T-helper 22 cell (primary cell): ENCODE data around the gene MAB21L3.

ENCODE experiments used
- DNase-seq: peaks from one replicate; pipeline ENCODE4 v3.0.0-alpha.2; 2020; ENCODE audit warnings: low read depth

Gene MAB21L3

DNA sequence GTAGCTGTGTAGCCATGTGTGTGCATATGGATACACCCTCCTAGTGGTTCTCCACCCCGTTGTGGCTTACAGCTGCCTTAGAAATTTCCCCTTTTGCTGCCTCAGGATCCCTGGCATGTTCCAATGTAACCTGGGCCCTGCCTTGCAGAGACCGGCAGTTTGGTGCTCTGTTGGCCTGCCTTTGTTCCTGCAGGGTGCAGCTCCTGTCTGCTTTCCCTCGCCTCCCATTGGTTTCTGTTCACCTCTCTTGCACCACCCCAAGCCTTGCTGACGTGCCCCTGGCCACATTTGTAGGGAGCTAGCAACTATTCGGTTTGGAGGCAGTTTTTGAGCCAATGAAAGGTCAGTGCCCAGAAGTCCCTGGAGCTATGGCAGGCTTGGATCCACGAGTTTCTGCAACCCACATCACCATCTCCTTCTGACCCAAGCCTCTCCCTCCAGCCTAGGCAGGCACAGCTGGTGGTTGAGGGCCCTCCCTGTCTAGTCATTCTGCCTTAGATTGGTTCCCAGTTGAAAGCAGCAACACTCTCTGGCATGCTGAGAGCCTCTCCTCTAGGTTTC lies 54.9 kb downstream of the MAB21L3 start:
- no peak for DNase-seq

DNA sequence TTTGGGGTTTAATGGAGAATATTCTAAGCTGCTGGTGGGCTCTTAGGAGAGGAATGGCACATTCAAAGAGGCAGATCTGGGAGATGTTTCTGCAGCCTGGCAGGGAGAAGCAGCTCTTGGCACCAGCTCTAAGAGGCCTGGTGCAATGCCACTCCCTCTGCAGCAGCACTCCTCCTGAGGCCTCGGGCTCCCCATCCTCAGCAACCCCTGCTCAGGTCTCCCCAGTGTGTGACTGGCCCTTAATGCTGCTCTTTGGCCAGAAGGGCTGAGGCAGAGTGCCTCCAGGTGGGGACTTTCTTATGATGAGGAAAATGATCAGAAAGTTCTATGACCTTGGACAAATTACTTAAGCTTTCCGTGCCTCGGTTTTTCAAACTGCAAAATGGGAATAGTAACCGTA lies 55.5 kb downstream of the MAB21L3 start:
- no peak for DNase-seq

DNA sequence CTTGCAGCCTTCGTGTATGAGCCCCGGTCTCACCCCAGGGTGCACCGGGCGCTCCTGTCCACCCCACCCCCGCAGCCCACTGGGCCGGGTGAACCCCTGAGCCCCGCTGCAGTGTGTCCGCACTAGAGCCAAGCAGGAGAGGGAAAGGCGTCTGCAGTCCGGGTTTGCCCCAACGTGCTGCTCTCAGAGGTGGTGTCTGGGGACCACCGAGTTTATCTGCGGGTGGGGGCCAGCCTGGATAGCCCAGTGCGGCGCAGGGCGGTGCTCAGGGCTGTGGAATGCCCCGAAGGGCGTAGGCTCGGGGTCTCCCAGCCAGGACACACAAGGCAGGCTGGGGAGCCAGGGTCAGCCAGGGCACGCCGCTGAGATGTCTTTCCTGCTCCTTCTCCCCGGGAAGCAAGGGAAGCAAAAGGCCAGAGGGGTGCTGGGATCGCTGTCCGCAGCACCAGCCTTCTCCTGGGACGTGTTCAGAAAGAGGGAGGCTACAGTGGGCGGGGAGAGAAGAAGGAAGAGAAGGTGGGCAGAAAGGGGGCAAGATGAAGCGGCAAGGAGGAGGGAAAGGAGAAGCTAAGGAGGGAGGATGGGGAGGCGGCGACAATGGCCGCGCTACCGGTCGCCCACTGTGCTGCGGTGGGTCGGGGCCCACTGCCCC lies 56.6 kb downstream of the MAB21L3 start:
- no peak for DNase-seq

DNA sequence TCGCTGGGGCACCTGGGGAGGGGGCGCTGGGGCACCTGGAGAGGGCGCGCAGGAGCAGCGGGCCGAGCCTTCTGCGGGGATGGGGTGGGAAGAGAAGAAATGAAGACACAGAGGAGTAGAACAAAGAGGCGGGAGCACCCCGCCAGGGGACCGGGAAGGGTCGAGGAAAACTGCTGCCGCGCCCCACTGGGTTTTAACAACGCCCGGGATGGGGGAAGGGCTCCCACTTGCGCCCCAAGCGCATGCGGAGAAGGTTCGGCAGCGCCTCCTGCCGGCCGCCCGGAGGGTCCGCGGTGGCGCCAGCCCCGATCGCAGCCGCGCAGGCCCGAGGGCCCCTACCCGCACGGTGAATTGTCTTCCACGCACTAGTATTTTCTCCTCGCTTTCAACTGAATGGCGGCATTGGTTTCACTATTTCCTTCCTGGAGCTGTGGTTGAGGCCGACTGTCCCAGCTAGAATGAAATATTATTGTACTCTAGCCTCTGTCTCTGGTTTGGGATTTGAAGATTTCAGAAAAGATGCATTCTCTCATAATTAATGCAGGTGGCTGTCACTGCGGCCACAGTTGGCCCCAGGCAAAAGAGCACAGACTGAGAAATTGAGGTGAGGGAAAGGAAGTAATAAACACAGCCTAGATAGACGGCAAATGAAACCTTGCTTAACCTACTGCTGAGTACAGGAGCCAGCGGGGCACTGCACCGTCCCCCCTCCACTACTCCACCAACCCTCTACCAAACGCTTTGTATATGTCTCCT lies 57.3 kb downstream of the MAB21L3 start:
- DNase-seq: peak; percentile 48

DNA sequence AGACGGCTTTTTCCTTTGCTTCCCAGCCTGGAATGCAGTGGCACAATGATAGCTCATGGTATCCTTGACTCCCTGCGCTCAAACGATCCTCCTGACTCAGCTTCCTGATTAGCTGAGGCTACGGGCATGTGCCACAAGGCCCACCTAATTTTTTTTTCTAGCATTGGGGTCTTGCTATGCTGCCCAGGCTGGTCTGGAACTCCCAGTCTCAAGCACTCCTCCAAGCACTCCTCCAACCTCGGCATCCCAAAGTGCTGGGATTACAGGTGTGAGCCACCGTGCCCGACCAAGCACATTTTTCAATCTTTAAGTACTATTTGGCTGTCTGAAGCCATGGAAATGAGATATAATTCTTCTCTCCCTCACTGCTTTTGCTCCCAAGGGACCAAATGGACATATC lies 58.7 kb downstream of the MAB21L3 start:
- DNase-seq: no peak

DNA sequence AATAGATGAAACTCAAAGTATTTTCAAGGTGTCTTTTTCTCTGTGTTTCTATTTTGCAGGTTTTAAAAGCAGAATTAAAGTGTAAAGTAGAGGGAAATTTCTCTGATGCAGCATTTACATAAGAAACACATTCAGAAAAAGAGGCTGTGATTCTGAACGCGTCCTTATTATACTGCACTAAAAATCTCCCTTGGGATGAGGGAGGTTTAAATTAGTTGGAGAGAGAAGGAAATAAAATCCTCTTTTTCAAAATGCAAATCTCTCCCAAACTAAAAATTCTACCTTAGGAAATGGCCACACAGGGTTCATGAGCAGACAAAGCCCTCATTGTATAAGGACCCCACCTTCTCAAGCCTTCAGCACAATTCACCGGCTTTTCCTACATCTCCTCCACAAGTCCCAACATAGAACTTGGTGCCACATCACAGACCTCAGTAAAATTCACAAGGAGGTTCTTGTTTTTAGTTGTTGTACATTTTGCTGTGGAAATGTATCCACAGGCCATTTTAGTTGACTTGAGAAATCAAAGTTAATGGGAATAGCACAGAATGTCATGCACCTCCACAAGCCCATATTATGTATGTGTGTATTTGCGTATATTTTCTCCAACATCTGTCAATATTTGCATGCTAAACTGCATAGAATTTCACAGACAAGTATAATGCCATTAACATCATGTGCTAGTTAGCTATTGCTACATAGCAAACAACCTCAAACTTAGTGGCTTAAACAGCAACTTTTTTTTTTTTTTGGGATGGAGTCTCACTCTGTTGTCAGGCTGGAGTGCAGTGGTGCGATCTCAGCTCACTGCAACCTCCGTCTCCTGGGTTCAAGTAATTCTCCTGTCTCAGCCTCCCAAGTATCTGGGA lies 59.8 kb downstream of the MAB21L3 start:
- DNase-seq: no peak

DNA sequence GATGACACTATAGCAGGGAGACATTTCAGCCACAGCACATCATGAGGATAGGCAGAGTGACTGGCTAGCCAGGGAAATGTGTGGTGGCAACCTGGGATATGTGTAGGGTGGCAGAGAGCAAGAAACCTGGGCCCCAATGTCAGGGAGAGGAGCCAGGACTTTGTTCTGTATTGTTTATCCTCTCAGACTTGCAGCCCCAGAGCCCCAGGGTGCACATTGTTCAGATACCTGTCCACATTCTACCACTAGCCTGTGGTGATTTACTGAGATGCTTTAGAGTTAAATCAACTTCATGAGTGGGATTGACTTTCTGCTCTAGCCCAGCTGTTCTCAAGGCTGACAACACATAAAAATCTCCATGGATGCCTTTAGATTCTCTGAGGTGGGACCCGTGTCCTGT lies 61.5 kb downstream of the MAB21L3 start:
- DNase-seq: no peak

DNA sequence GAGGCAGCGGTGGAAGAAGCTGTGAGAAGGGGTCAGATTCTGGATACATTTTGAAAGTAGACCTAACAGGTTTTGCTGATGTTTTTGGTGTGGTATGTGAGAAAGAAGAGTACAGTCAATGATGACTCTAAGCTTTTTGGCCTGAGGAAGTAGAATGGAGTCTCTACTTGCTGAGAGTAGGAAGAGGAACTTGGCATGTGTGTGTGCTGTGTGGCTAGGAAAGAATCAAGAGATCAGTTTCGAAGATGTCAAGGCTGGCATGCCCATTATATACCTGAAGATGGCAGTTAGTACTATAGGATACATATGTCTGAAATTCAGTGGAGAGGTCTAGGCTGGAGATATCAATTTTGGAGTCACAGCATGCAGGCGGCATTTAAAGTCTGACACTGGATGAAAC lies 64.4 kb downstream of the MAB21L3 start:
- DNase-seq: no peak

DNA sequence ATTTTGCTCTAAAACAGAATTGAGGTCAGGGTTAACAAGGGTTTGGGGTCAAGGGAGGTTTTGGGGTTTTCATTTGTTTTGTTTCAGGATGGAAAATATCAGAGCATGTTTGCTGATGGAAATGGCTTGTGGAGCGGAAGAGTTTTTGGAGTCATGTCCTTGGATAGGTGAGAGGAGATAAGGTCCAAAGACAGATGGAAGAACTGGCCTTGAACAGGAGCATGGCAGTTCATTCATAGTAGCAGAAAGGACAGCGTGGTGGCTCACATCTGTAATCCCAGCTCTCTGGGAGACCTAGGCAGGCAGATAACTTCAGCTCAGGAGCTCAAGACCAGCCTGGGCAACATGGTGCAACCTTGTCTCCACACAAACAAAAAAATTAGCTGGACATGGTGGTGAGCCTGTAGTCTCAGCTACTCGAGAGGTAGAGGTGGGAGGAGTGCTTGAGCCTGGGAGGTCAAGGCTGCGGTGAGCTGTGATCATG lies 65.1 kb downstream of the MAB21L3 start:
- DNase-seq: no peak

DNA sequence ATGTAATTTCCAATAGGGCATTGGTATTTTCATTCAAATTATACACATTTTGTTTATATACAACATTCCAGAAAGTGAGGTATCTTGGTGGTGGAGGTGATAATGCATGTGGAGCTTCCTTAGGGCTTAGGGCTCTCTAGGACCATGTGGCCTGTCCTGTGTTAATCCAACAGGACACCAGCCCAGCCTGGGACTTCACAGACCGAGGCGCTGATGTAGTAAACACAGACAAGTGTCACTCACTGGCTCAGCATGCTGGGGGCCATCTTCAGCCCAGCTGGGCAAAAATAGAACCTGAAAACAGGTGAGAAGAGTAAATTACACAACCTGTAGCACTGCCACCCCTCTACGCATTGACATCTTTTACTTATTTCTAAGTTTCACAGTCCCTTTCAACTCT lies 66.7 kb downstream of the MAB21L3 start:
- DNase-seq: no peak

DNA sequence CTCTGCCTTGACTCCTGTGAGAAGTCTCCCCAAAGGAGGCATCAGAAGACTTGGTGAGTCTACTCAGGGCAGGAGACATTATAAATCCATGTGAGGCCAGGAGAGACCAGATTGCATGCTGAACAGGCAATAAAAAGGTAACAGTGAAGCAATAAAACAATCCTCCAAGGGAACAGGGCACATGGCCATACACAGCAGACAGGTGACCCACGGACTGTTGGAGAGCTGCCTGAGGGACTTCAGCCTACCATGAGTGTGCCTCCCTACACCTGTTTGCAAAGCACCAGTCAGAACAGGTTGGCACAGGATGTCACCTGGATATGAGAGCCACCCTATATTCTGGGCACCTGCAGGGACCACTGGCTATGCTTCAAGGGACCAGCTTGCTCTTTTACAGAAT lies 67.6 kb downstream of the MAB21L3 start:
- DNase-seq: no peak

DNA sequence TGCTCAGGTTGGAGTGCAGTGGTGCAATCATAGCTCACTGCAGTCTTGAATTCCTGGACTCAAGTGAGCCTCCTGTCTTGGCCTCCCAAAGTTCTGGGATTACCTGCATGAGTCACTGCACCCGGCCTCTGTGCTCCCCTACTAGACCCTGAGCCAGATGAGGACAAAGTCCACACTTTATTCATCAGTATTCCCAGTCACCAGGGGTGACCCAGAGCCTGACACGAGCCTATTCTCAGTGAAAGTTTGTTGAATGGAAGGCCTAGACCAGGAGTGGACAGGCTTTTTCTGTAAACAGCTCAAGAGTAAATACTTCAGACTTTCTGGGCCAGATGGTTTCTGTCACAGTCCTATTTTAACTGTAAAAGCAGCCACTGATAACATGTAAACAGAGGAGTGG lies 68.2 kb downstream of the MAB21L3 start:
- DNase-seq: no peak

DNA sequence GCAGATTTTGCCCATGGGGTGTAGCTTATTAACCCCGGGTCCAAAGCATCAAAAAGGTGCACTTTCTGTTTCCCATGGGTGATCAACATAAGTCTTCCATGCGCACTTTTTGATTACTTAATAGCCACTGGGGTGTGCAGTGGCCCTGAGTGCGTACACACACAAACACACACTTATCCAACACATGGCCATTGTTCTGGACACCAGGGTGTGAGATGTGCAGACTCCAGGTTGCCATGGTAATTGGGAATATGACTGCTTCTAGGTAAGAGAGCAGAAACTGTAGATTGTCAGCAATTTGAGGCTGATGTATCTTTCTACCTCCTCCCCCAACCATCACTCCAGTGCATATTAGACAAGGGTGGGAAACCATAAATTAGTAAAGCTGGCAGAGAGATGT lies 68.8 kb downstream of the MAB21L3 start:
- DNase-seq: no peak

DNA sequence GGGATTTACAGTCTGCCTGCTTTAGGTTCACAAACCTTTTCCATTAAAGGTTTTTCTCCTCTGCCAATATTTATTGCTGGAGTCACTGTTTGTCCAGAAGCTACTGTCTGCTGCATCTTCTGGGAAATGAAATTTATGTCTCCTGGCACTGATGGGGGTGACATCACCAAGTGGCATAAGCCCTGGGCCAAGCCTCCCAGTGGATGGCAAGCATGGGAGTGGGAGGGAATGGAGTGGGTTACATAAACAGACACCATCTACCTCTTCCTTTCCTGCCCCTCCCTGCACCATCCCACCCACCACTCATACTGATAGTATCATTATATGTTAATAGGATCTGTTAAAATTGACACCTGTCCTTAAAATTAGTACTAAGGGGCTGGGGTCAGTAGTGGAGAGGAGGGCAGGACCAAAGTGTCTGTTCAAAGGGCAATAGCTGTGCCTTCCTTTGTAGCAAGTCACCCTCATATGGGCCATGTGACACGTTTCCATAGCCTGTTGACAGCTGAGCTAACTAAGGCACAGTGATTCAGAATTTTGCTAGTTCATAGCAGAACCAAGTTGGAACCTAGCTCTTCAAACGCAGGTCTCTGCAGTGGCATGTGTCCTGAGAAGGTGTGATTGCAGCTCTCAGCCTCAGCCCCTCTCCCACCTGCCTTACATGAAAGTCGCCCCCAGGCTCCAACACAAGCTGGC lies 71.0 kb downstream of the MAB21L3 start:
- no peak for DNase-seq
